ENCODE measurements around the gene TMPRSS5.
A peak's percentile ranks its signal among the peaks of the same experiment; 100 is the strongest.

Gene TMPRSS5

GRCh38 chr11:113729456-113729855, 23.3 kb upstream of the TMPRSS5 start:
- Histone ChIP-seq H2BK120ac (ENCODE audit: low read depth, low read length) (no peak overlapping the region), H2AK5ac (ENCODE audit: low read length) (no peak overlapping the region), H3K36me3 (ENCODE audit: control insufficient read depth, insufficient read depth, low read length) (no peaks in the 10 kb centered on the region), H4K5ac (ENCODE audit: low read length) (no peak overlapping the region), H3K79me2 (ENCODE audit: control insufficient read depth, insufficient read depth, low read length) (no peaks in the 10 kb centered on the region), H2BK5ac (ENCODE audit: low read length) (no peak overlapping the region), H3K27me3 (ENCODE audit: insufficient read depth, low read length, poor library complexity) (no peaks in the 10 kb centered on the region), H3K23ac (ENCODE audit: low read length) (no peak overlapping the region), H3K79me1 (ENCODE audit: low read length) (no peaks in the 10 kb centered on the region), H2BK15ac (replicated peaks; ENCODE audit: low read depth) (no peak overlapping the region), H3K4me2 (ENCODE audit: low read length) (no peak overlapping the region), H3K4ac (ENCODE audit: low read depth, low read length) (no peak overlapping the region), H3K4me1 (ENCODE audit: control insufficient read depth, low read depth, low read length) (no peaks in the 10 kb centered on the region), H3K9ac (ENCODE audit: low read length) (no peak overlapping the region), H3K4me3 (ENCODE audit: low read length) (no peak overlapping the region), H4K8ac (ENCODE audit: low read depth, low read length) (no peak overlapping the region), H3K18ac (ENCODE audit: low read length) (no peak overlapping the region), H3K56ac (ENCODE audit: low read length) (no peak overlapping the region), H3K27ac (ENCODE audit: low read depth, low read length) (no peak overlapping the region)
- WGBS (ENCODE audit: extremely low coverage, insufficient coverage, low lambda C conversion rate) = 100% methylated on average over 2 of the region's 5 CpGs
- peak; percentile 26 for DNase-seq

- no peak overlapping the region for H4K5ac ChIP-seq (ENCODE audit: low read length)
- DNase-seq = no peak
- no peak overlapping the region for H2BK5ac ChIP-seq (ENCODE audit: low read length)
- no peak overlapping the region for H3K4me3 ChIP-seq (ENCODE audit: low read length)
- H3K36me3 ChIP-seq (ENCODE audit: control insufficient read depth, insufficient read depth, low read length) = no peaks in the 10 kb centered on the region
- no peak overlapping the region for H3K4ac ChIP-seq (ENCODE audit: low read depth, low read length)
- no peaks in the 10 kb centered on the region for H3K4me1 ChIP-seq (ENCODE audit: control insufficient read depth, low read depth, low read length)
- no peak overlapping the region for H2AK5ac ChIP-seq (ENCODE audit: low read length)
- no peaks in the 10 kb centered on the region for H3K27me3 ChIP-seq (ENCODE audit: insufficient read depth, low read length, poor library complexity)
- no peaks in the 10 kb centered on the region for H3K79me1 ChIP-seq (ENCODE audit: low read length)
- H4K8ac ChIP-seq (ENCODE audit: low read depth, low read length) = no peak overlapping the region
- H3K79me2 ChIP-seq (ENCODE audit: control insufficient read depth, insufficient read depth, low read length) = no peaks in the 10 kb centered on the region
- H3K4me2 ChIP-seq (ENCODE audit: low read length) = no peak overlapping the region
- WGBS (ENCODE audit: extremely low coverage, insufficient coverage, low lambda C conversion rate) = no CpG with 5 or more reads among the region's 3 CpGs
- H3K56ac ChIP-seq (ENCODE audit: low read length) = no peak overlapping the region
- H2BK15ac ChIP-seq (replicated peaks; ENCODE audit: low read depth) = no peak overlapping the region
- H3K23ac ChIP-seq (ENCODE audit: low read length) = no peak overlapping the region
- no peak overlapping the region for H3K27ac ChIP-seq (ENCODE audit: low read depth, low read length)
- H3K9ac ChIP-seq (ENCODE audit: low read length) = no peak overlapping the region
- H2BK120ac ChIP-seq (ENCODE audit: low read depth, low read length) = no peak overlapping the region
- no peak overlapping the region for H3K18ac ChIP-seq (ENCODE audit: low read length)
Observed at GRCh38 chr11:113728814-113729213, 22.7 kb upstream of the TMPRSS5 start.

GRCh38 chr11:113725913-113726312, 19.8 kb upstream of the TMPRSS5 start:
- Histone ChIP-seq H3K79me1 (ENCODE audit: low read length) (no peaks in the 10 kb centered on the region), H2BK5ac (ENCODE audit: low read length) (no peak overlapping the region), H3K27me3 (ENCODE audit: insufficient read depth, low read length, poor library complexity) (no peaks in the 10 kb centered on the region), H3K79me2 (ENCODE audit: control insufficient read depth, insufficient read depth, low read length) (no peaks in the 10 kb centered on the region), H3K18ac (ENCODE audit: low read length) (no peak overlapping the region), H3K23ac (ENCODE audit: low read length) (no peak overlapping the region), H3K4me3 (ENCODE audit: low read length) (no peak overlapping the region), H3K9ac (ENCODE audit: low read length) (no peak overlapping the region), H2BK15ac (replicated peaks; ENCODE audit: low read depth) (no peak overlapping the region), H2AK5ac (ENCODE audit: low read length) (no peak overlapping the region), H2BK120ac (ENCODE audit: low read depth, low read length) (no peak overlapping the region), H3K36me3 (ENCODE audit: control insufficient read depth, insufficient read depth, low read length) (no peaks in the 10 kb centered on the region), H3K4ac (ENCODE audit: low read depth, low read length) (no peak overlapping the region), H3K4me1 (ENCODE audit: control insufficient read depth, low read depth, low read length) (no peaks in the 10 kb centered on the region), H4K5ac (ENCODE audit: low read length) (no peak overlapping the region), H3K56ac (ENCODE audit: low read length) (no peak overlapping the region), H3K27ac (ENCODE audit: low read depth, low read length) (no peak overlapping the region), H3K4me2 (ENCODE audit: low read length) (no peak overlapping the region), H4K8ac (ENCODE audit: low read depth, low read length) (no peak overlapping the region)
- WGBS (ENCODE audit: extremely low coverage, insufficient coverage, low lambda C conversion rate) = no CpG with 5 or more reads among the region's 3 CpGs
- no peak for DNase-seq

- Histone ChIP-seq H3K79me2 (ENCODE audit: control insufficient read depth, insufficient read depth, low read length) (no peaks in the 10 kb centered on the region), H3K4me3 (ENCODE audit: low read length) (no peak overlapping the region), H3K9ac (ENCODE audit: low read length) (no peak overlapping the region), H4K8ac (ENCODE audit: low read depth, low read length) (no peak overlapping the region), H3K4ac (ENCODE audit: low read depth, low read length) (no peak overlapping the region), H2AK5ac (ENCODE audit: low read length) (no peak overlapping the region), H3K4me2 (ENCODE audit: low read length) (no peak overlapping the region), H3K4me1 (ENCODE audit: control insufficient read depth, low read depth, low read length) (no peaks in the 10 kb centered on the region), H3K18ac (ENCODE audit: low read length) (no peak overlapping the region), H2BK15ac (replicated peaks; ENCODE audit: low read depth) (no peak overlapping the region), H3K36me3 (ENCODE audit: control insufficient read depth, insufficient read depth, low read length) (no peaks in the 10 kb centered on the region), H3K27me3 (ENCODE audit: insufficient read depth, low read length, poor library complexity) (no peaks in the 10 kb centered on the region), H2BK5ac (ENCODE audit: low read length) (no peak overlapping the region), H4K5ac (ENCODE audit: low read length) (no peak overlapping the region), H3K23ac (ENCODE audit: low read length) (no peak overlapping the region), H3K79me1 (ENCODE audit: low read length) (no peaks in the 10 kb centered on the region), H3K56ac (ENCODE audit: low read length) (no peak overlapping the region), H2BK120ac (ENCODE audit: low read depth, low read length) (no peak overlapping the region), H3K27ac (ENCODE audit: low read depth, low read length) (no peak overlapping the region)
- DNase-seq = no peak
- no CpG with 5 or more reads among the region's 5 CpGs for WGBS (ENCODE audit: extremely low coverage, insufficient coverage, low lambda C conversion rate)
Observed at GRCh38 chr11:113725407-113725806, 19.3 kb upstream of the TMPRSS5 start.

GRCh38 chr11:113724778-113725177, 18.7 kb upstream of the TMPRSS5 start:
- Histone ChIP-seq H3K56ac (ENCODE audit: low read length) (no peak overlapping the region), H3K4me1 (ENCODE audit: control insufficient read depth, low read depth, low read length) (no peaks in the 10 kb centered on the region), H2BK15ac (replicated peaks; ENCODE audit: low read depth) (no peak overlapping the region), H3K23ac (ENCODE audit: low read length) (no peak overlapping the region), H3K4me2 (ENCODE audit: low read length) (no peak overlapping the region), H3K9ac (ENCODE audit: low read length) (no peak overlapping the region), H3K4ac (ENCODE audit: low read depth, low read length) (no peak overlapping the region), H2BK5ac (ENCODE audit: low read length) (no peak overlapping the region), H3K36me3 (ENCODE audit: control insufficient read depth, insufficient read depth, low read length) (no peaks in the 10 kb centered on the region), H3K27ac (ENCODE audit: low read depth, low read length) (no peak overlapping the region), H4K5ac (ENCODE audit: low read length) (no peak overlapping the region), H2BK120ac (ENCODE audit: low read depth, low read length) (no peak overlapping the region), H3K4me3 (ENCODE audit: low read length) (no peak overlapping the region), H2AK5ac (ENCODE audit: low read length) (no peak overlapping the region), H4K8ac (ENCODE audit: low read depth, low read length) (no peak overlapping the region), H3K18ac (ENCODE audit: low read length) (no peak overlapping the region), H3K79me1 (ENCODE audit: low read length) (no peaks in the 10 kb centered on the region), H3K79me2 (ENCODE audit: control insufficient read depth, insufficient read depth, low read length) (no peaks in the 10 kb centered on the region), H3K27me3 (ENCODE audit: insufficient read depth, low read length, poor library complexity) (no peaks in the 10 kb centered on the region)
- WGBS (ENCODE audit: extremely low coverage, insufficient coverage, low lambda C conversion rate) = no CpG with 5 or more reads among the region's 3 CpGs
- DNase-seq = no peak

- Histone ChIP-seq H3K56ac (ENCODE audit: low read length) (no peak overlapping the region), H3K79me1 (ENCODE audit: low read length) (no peaks in the 10 kb centered on the region), H3K23ac (ENCODE audit: low read length) (no peak overlapping the region), H3K4me1 (ENCODE audit: control insufficient read depth, low read depth, low read length) (no peaks in the 10 kb centered on the region), H2AK5ac (ENCODE audit: low read length) (no peak overlapping the region), H3K4me3 (ENCODE audit: low read length) (no peak overlapping the region), H3K27ac (ENCODE audit: low read depth, low read length) (no peak overlapping the region), H3K4me2 (ENCODE audit: low read length) (no peak overlapping the region), H2BK120ac (ENCODE audit: low read depth, low read length) (no peak overlapping the region), H3K79me2 (ENCODE audit: control insufficient read depth, insufficient read depth, low read length) (no peaks in the 10 kb centered on the region), H4K8ac (ENCODE audit: low read depth, low read length) (no peak overlapping the region), H4K5ac (ENCODE audit: low read length) (no peak overlapping the region), H2BK15ac (replicated peaks; ENCODE audit: low read depth) (no peak overlapping the region), H3K9ac (ENCODE audit: low read length) (no peak overlapping the region), H2BK5ac (ENCODE audit: low read length) (no peak overlapping the region), H3K36me3 (ENCODE audit: control insufficient read depth, insufficient read depth, low read length) (no peaks in the 10 kb centered on the region), H3K18ac (ENCODE audit: low read length) (no peak overlapping the region), H3K27me3 (ENCODE audit: insufficient read depth, low read length, poor library complexity) (no peaks in the 10 kb centered on the region), H3K4ac (ENCODE audit: low read depth, low read length) (no peak overlapping the region)
- WGBS (ENCODE audit: extremely low coverage, insufficient coverage, low lambda C conversion rate) = no CpG with 5 or more reads among the region's 4 CpGs
- DNase-seq = no peak
Observed at GRCh38 chr11:113723787-113724186, 17.7 kb upstream of the TMPRSS5 start.
